Trophoblast cell (in vitro differentiated cells and primary cell): ENCODE measurements around the gene ADARB2.

Experiments
- DNase-seq, 2 donors: peaks; one replicate each; pipeline ENCODE4 v3.0.0-alpha.2; 2016
- H2AFZ ChIP-seq: 2 replicates; pipeline ENCODE4 v1.6.1; 2013; ENCODE audit warnings: low read length, moderate library complexity, mild to moderate bottlenecking; ENCODE audit not compliant: insufficient read depth, poor library complexity
- H2AK5ac ChIP-seq: 2 replicates; pipeline ENCODE4 v1.6.1; 2013; ENCODE audit warnings: mild to moderate bottlenecking, low read length
- H2BK120ac ChIP-seq: 2 replicates; pipeline ENCODE4 v1.6.1; 2013; ENCODE audit warnings: low read length, mild to moderate bottlenecking, moderate library complexity; ENCODE audit not compliant: insufficient read depth, poor library complexity
- H2BK12ac ChIP-seq: 2 replicates; pipeline ENCODE4 v1.6.1; 2013; ENCODE audit warnings: mild to moderate bottlenecking, low read length, moderate library complexity
- H2BK5ac ChIP-seq: 2 replicates; pipeline ENCODE4 v1.6.1; 2013; ENCODE audit warnings: low read length, low read depth, moderate library complexity, mild to moderate bottlenecking; ENCODE audit not compliant: poor library complexity
- H3K14ac ChIP-seq: 2 replicates; pipeline ENCODE4 v1.6.1; 2013; ENCODE audit warnings: mild to moderate bottlenecking, low read length
- H3K18ac ChIP-seq: 2 replicates; pipeline ENCODE4 v1.6.1; 2013; ENCODE audit warnings: mild to moderate bottlenecking, low read length
- H3K23ac ChIP-seq: 2 replicates; pipeline ENCODE4 v1.6.1; 2013; ENCODE audit warnings: low read length
- H3K27ac ChIP-seq: 2 replicates; pipeline ENCODE4 v1.5.1; 2013; ENCODE audit warnings: low read depth, mild to moderate bottlenecking, inconsistent platforms, low read length, moderate library complexity
- H3K27me3 ChIP-seq: 2 replicates; pipeline ENCODE4 v1.6.1; 2013; ENCODE audit warnings: inconsistent platforms, mild to moderate bottlenecking, low read length, moderate library complexity; ENCODE audit not compliant: insufficient read depth
- H3K36me3 ChIP-seq, 2 experiments: 1 replicate in 1 of 2; 2 replicates in 1 of 2; pipeline ENCODE4 v1.6.1; 2013; ENCODE audit warnings: low read length in 2 of 2, mild to moderate bottlenecking in 2 of 2, moderate library complexity in 1 of 2; ENCODE audit not compliant: insufficient read depth in 2 of 2, control insufficient read depth in 1 of 2
- H3K4ac ChIP-seq: 2 replicates; pipeline ENCODE4 v1.6.1; 2013; ENCODE audit warnings: low read depth, mild to moderate bottlenecking, low read length, moderate library complexity
- H3K4me1 ChIP-seq, 2 experiments: 1 replicate in 1 of 2; 2 replicates in 1 of 2; pipeline ENCODE4 v1.6.1; 2013; ENCODE audit warnings: low read length in 2 of 2, mild to moderate bottlenecking in 2 of 2, moderate library complexity in 1 of 2; ENCODE audit not compliant: insufficient read depth in 2 of 2, control insufficient read depth in 1 of 2
- H3K4me2 ChIP-seq: 2 replicates; pipeline ENCODE4 v1.6.1; 2013; ENCODE audit warnings: inconsistent platforms, mild to moderate bottlenecking, low read length, moderate library complexity
- H3K4me3 ChIP-seq: 2 replicates; pipeline ENCODE4 v1.5.1; 2013; ENCODE audit warnings: mild to moderate bottlenecking, low read depth, low read length, inconsistent platforms
- H3K79me1 ChIP-seq: one replicate; pipeline ENCODE4 v1.6.1; 2013; ENCODE audit warnings: low read length
- H3K79me2 ChIP-seq: 2 replicates; pipeline ENCODE4 v1.6.1; 2013; ENCODE audit warnings: low read length, mild to moderate bottlenecking; ENCODE audit not compliant: control insufficient read depth, insufficient read depth, poor library complexity
- H3K9ac ChIP-seq: 2 replicates; pipeline ENCODE4 v1.6.1; 2013; ENCODE audit warnings: mild to moderate bottlenecking, low read length
- H3K9me3 ChIP-seq: 2 replicates; pipeline ENCODE4 v1.6.1; 2013; ENCODE audit warnings: low read depth, mild to moderate bottlenecking, control low read depth, inconsistent platforms, low read length; ENCODE audit not compliant: insufficient read depth
- H4K12ac ChIP-seq: 2 replicates; pipeline ENCODE4 v1.6.1; 2013; ENCODE audit warnings: low read depth, mild to moderate bottlenecking, low read length, moderate library complexity
- H4K8ac ChIP-seq: 2 replicates; pipeline ENCODE4 v1.6.1; 2013; ENCODE audit warnings: low read depth, mild to moderate bottlenecking, low read length, moderate library complexity
- H4K91ac ChIP-seq: one replicate; pipeline ENCODE4 v1.6.1; 2013; ENCODE audit warnings: low read depth, mild to moderate bottlenecking, low read length, moderate library complexity
- WGBS: extraction: QIAGEN DNeasy Blood & Tissue Kit; methylation state at CpG from one replicate; pipeline ENCODE4 v1.1.7; 2013; ENCODE audit warnings: missing lambda C conversion rate; ENCODE audit not compliant: insufficient read length, insufficient coverage; ENCODE audit errors: extremely low coverage; 5-methylcytosine and 5-hydroxymethylcytosine counted together

Gene ADARB2

GRCh38 chr10:1449021-1449420 is 288.3 kb downstream of the ADARB2 start:
- H3K79me2 ChIP-seq, result no peaks in the 10 kb centered on the region
- no peak overlapping the region for H3K18ac ChIP-seq
- H3K9ac ChIP-seq, result no peak overlapping the region
- H2BK12ac ChIP-seq, result no peak overlapping the region
- no peak overlapping the region for H2BK120ac ChIP-seq
- H3K36me3 ChIP-seq, result no peaks in the 10 kb centered on the region
- H3K9me3 ChIP-seq, result no peaks in the 10 kb centered on the region
- no peaks in the 10 kb centered on the region for H3K27me3 ChIP-seq
- no peak overlapping the region for H3K27ac ChIP-seq
- H3K4ac ChIP-seq, result no peak overlapping the region
- H3K14ac ChIP-seq, result no peak overlapping the region
- no peak overlapping the region for H4K12ac ChIP-seq
- H4K8ac ChIP-seq, result no peak overlapping the region
- WGBS, result no CpG with 5 or more reads among the region's 7 CpGs
- no peak overlapping the region for H4K91ac ChIP-seq
- H3K4me3 ChIP-seq, result no peak overlapping the region
- no peak overlapping the region for H2AK5ac ChIP-seq
- H3K4me2 ChIP-seq, result no peak overlapping the region
- no peak overlapping the region for H2AFZ ChIP-seq
- peaks cover 7 to 8% of the 10 kb centered on the region in 2 experiments for H3K4me1 ChIP-seq
- DNase-seq, result no peak
- no peak overlapping the region for H2BK5ac ChIP-seq
- no peaks in the 10 kb centered on the region for H3K79me1 ChIP-seq
- no peak overlapping the region for H3K23ac ChIP-seq

DNA sequence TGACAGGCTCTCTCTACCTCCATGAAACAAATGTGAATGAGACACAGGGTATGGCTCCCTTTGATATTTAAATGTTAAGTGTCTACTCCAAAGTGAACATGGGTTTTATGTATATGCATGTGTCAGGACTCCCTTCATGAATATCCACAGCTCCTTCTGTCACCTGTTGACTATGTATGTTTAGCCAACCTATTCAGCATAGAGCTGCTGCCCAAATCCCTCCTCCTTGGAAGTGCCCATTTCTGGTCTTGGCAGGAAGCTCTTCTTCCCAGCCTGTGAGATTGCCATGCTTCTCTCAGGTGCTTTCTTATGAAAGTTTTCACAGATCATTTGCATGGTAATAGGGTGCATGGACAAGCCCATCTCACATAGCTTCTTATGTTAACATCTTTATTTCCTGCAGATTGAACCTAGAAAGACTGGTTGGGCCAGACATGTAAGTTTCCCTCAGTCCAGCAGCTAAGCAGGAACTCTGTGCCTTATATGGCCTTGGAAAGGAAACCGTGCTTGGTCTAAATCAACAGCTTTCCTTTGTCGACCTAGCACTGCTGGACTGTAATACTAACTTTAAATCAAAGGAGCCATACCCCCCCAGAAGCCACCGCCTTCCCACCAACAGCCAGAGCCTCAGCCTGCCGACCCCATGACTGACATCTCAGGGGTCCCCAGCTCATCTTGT is 288.9 kb downstream of the ADARB2 start:
- no CpG with 5 or more reads among the region's 4 CpGs for WGBS
- no peak overlapping the region for H2BK12ac ChIP-seq
- no peak overlapping the region for H3K18ac ChIP-seq
- H4K12ac ChIP-seq, result no peak overlapping the region
- no peak overlapping the region for H2BK5ac ChIP-seq
- no peak overlapping the region for H3K4me2 ChIP-seq
- no peak overlapping the region for H3K14ac ChIP-seq
- no peak overlapping the region for H3K9ac ChIP-seq
- DNase-seq, result no peak
- H3K4me1 ChIP-seq, result peaks cover 7 to 8% of the 10 kb centered on the region in 2 experiments
- H3K79me1 ChIP-seq, result no peaks in the 10 kb centered on the region
- H4K8ac ChIP-seq, result no peak overlapping the region
- no peak overlapping the region for H2AK5ac ChIP-seq
- peaks cover 1% of the 10 kb centered on the region for H3K9me3 ChIP-seq
- no peaks in the 10 kb centered on the region for H3K27me3 ChIP-seq
- H3K36me3 ChIP-seq, result no peaks in the 10 kb centered on the region
- H2AFZ ChIP-seq, result no peak overlapping the region
- no peak overlapping the region for H3K4ac ChIP-seq
- no peak overlapping the region for H3K23ac ChIP-seq
- H2BK120ac ChIP-seq, result no peak overlapping the region
- H4K91ac ChIP-seq, result no peak overlapping the region
- no peak overlapping the region for H3K4me3 ChIP-seq
- no peaks in the 10 kb centered on the region for H3K79me2 ChIP-seq
- H3K27ac ChIP-seq, result no peak overlapping the region

DNA sequence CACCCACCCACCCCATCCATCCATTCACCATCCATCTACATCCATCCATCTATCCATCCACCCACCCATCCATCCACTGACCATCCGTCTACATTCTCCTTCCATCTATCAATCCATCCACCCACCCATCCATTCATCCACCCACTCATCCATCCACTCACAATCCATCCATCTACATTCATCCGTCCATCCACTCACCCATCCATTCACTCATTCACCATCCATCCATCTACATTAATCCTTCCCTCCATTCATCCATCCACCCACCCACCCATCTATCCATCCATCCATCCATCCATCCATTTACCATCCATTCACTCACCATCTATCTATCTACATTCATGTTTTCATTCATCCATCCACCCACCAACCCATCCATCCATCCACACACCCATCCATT is 292.5 kb downstream of the ADARB2 start:
- H2BK12ac ChIP-seq, result no peak overlapping the region
- H3K79me2 ChIP-seq, result no peaks in the 10 kb centered on the region
- no peak overlapping the region for H4K91ac ChIP-seq
- no peak overlapping the region for H2BK120ac ChIP-seq
- no peak overlapping the region for H3K14ac ChIP-seq
- no peaks in the 10 kb centered on the region for H3K36me3 ChIP-seq
- WGBS, result 100% methylated on average over 2 of the region's 2 CpGs
- H4K8ac ChIP-seq, result no peak overlapping the region
- peaks cover 7 to 8% of the 10 kb centered on the region in 2 experiments for H3K4me1 ChIP-seq
- H3K23ac ChIP-seq, result no peak overlapping the region
- H3K27ac ChIP-seq, result no peak overlapping the region
- DNase-seq, result no peak
- H2AFZ ChIP-seq, result no peak overlapping the region
- no peaks in the 10 kb centered on the region for H3K79me1 ChIP-seq
- no peak overlapping the region for H3K4me2 ChIP-seq
- no peak overlapping the region for H2AK5ac ChIP-seq
- no peak overlapping the region for H3K18ac ChIP-seq
- H2BK5ac ChIP-seq, result no peak overlapping the region
- no peak overlapping the region for H3K9ac ChIP-seq
- no peak overlapping the region for H3K4ac ChIP-seq
- no peaks in the 10 kb centered on the region for H3K27me3 ChIP-seq
- no peak overlapping the region for H4K12ac ChIP-seq
- peaks cover 1% of the 10 kb centered on the region for H3K9me3 ChIP-seq
- no peak overlapping the region for H3K4me3 ChIP-seq

DNA sequence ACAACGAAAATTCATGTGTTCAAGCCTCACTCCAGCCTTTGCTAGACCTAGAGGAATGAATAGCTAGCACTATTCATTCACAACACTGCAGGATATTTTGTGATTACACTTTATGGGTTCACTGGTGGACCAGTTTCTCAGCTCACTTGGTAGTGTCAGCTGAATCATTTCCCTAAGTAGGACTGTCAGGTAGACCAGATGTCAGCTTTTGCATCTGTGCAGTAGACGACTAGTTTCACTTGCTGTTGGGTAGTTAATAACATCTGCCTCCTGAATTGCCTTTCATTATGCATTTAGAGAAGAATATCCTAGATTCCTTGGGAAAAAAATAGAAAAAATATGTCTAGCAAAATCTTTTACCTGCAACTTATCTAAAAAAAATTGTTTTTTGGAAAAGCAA is 296.4 kb downstream of the ADARB2 start:
- H4K91ac ChIP-seq, result no peak overlapping the region
- no peak overlapping the region for H3K27ac ChIP-seq
- no peak overlapping the region for H3K9ac ChIP-seq
- H3K4me3 ChIP-seq, result no peak overlapping the region
- H2BK5ac ChIP-seq, result no peak overlapping the region
- H3K79me2 ChIP-seq, result no peaks in the 10 kb centered on the region
- no peak for DNase-seq
- no peak overlapping the region for H4K8ac ChIP-seq
- no peak overlapping the region for H3K4ac ChIP-seq
- H2AFZ ChIP-seq, result no peak overlapping the region
- H4K12ac ChIP-seq, result no peak overlapping the region
- no peak overlapping the region for H2BK12ac ChIP-seq
- no peaks in the 10 kb centered on the region for H3K27me3 ChIP-seq
- no peak overlapping the region for H3K23ac ChIP-seq
- H3K4me2 ChIP-seq, result no peak overlapping the region
- peaks cover 0 to 2% of the 10 kb centered on the region in 2 experiments for H3K36me3 ChIP-seq
- H3K18ac ChIP-seq, result no peak overlapping the region
- no peak overlapping the region for H2BK120ac ChIP-seq
- H3K4me1 ChIP-seq, result no peaks in the 10 kb centered on the region
- H3K14ac ChIP-seq, result no peak overlapping the region
- no peaks in the 10 kb centered on the region for H3K79me1 ChIP-seq
- no CpG with 5 or more reads among the region's 2 CpGs for WGBS
- H3K9me3 ChIP-seq, result peaks cover 1% of the 10 kb centered on the region
- H2AK5ac ChIP-seq, result no peak overlapping the region
